Muscle layer of duodenum (tissue), 2 donors: Measurements from ENCODE around the gene C16orf96.

Source experiments
- H3K27ac ChIP-seq: one replicate; pipeline ENCODE4 v1.7.0; 2013; ENCODE audit warnings: mild to moderate bottlenecking, low read length
- H3K27me3 ChIP-seq: one replicate; pipeline ENCODE4 v1.7.0; 2013; ENCODE audit warnings: low read depth, mild to moderate bottlenecking, control low read depth, low read length
- H3K36me3 ChIP-seq, 2 donors: one replicate each; pipeline ENCODE4 v1.7.0; 2013; ENCODE audit warnings: low read length in 2 of 2, control low read depth in 1 of 2, mild to moderate bottlenecking in 1 of 2; ENCODE audit not compliant: insufficient read depth in 2 of 2, control insufficient read depth in 1 of 2
- H3K4me1 ChIP-seq, 2 donors: one replicate each; pipeline ENCODE4 v1.7.0; 2013; ENCODE audit warnings: low read length in 2 of 2, mild to moderate bottlenecking in 2 of 2, control low read depth in 1 of 2, moderate library complexity in 1 of 2; ENCODE audit not compliant: insufficient read depth in 2 of 2, control insufficient read depth in 1 of 2
- H3K4me3 ChIP-seq, 2 donors: one replicate each; pipeline ENCODE4 v1.7.0; 2013; ENCODE audit warnings: low read length in 2 of 2, low read depth in 1 of 2, mild to moderate bottlenecking in 1 of 2
- H3K9me3 ChIP-seq, 2 donors: one replicate each; pipeline ENCODE4 v1.7.0; 2013; ENCODE audit warnings: low read length in 2 of 2, control low read depth in 1 of 2, mild to moderate bottlenecking in 1 of 2; ENCODE audit not compliant: control insufficient read depth in 1 of 2
- donor health status: healthy.

Gene C16orf96

GRCh38 chr16:4641306-4641687, 85.2 kb downstream of the C16orf96 start:
- H3K4me3 ChIP-seq, result no peak overlapping the region
- H3K27me3 ChIP-seq, result no peaks in the 10 kb centered on the region
- H3K4me1 ChIP-seq, result peaks cover 0 to 8% of the 10 kb centered on the region in 2 donors
- no peaks in the 10 kb centered on the region for H3K9me3 ChIP-seq
- peaks cover 6 to 14% of the 10 kb centered on the region in 2 donors for H3K36me3 ChIP-seq
- H3K27ac ChIP-seq, result no peak overlapping the region

- Histone ChIP-seq H3K4me1 (peaks cover 0 to 7% of the 10 kb centered on the region in 2 donors), H3K27ac (no peak overlapping the region)
These were observed 85.8 kb downstream of the C16orf96 start for GRCh38 chr16:4641895-4642294.

GRCh38 chr16:4646773-4647643, 90.9 kb downstream of the C16orf96 start:
- Histone ChIP-seq H3K4me1 (peaks cover 0 to 3% of the 10 kb centered on the region in 2 donors), H3K4me3 (no peak overlapping the region), H3K9me3 (no peaks in the 10 kb centered on the region), H3K27me3 (no peaks in the 10 kb centered on the region), H3K27ac (no peak overlapping the region), H3K36me3 (peaks cover 6 to 22% of the 10 kb centered on the region in 2 donors)

More at GRCh38 chr16:4641895-4642294, 85.8 kb downstream of the C16orf96 start:
- no peak overlapping the region for H3K4me3 ChIP-seq
- no peaks in the 10 kb centered on the region for H3K9me3 ChIP-seq
- H3K36me3 ChIP-seq, result peaks cover 6 to 17% of the 10 kb centered on the region in 2 donors
- no peaks in the 10 kb centered on the region for H3K27me3 ChIP-seq

- H3K27me3 ChIP-seq, result no peaks in the 10 kb centered on the region
- peaks cover 6 to 28% of the 10 kb centered on the region in 2 donors for H3K36me3 ChIP-seq
- no peak overlapping the region for H3K4me3 ChIP-seq
- H3K4me1 ChIP-seq, result peaks cover 0 to 3% of the 10 kb centered on the region in 2 donors
- H3K9me3 ChIP-seq, result no peaks in the 10 kb centered on the region
- no peak overlapping the region for H3K27ac ChIP-seq
These were observed 91.5 kb downstream of the C16orf96 start for GRCh38 chr16:4647644-4647980.

GRCh38 chr16:4648917-4649316, 92.8 kb downstream of the C16orf96 start:
- Histone ChIP-seq H3K4me1 (peaks cover 0 to 3% of the 10 kb centered on the region in 2 donors), H3K27me3 (no peaks in the 10 kb centered on the region), H3K36me3 (peaks cover 11 to 41% of the 10 kb centered on the region in 2 donors), H3K27ac (no peak overlapping the region), H3K4me3 (no peak overlapping the region), H3K9me3 (no peaks in the 10 kb centered on the region)

- H3K9me3 ChIP-seq, result no peaks in the 10 kb centered on the region
- peaks cover 0 to 3% of the 10 kb centered on the region in 2 donors for H3K4me1 ChIP-seq
- H3K4me3 ChIP-seq, result no peak overlapping the region
- H3K36me3 ChIP-seq, result peaks cover 19 to 51% of the 10 kb centered on the region in 2 donors
- H3K27me3 ChIP-seq, result no peaks in the 10 kb centered on the region
- no peak overlapping the region for H3K27ac ChIP-seq
These were observed 93.8 kb downstream of the C16orf96 start for GRCh38 chr16:4649744-4650442.
